ENCODE data around the gene MRPL52.
"Not testable (repeated sequence)": the region's sequence is repeated elsewhere in the genome, so short reads cannot be mapped to it uniquely, and the experiment has no call there.

The MRPL52 gene

GRCh38 chr14:22811722-22812121 is 18.0 kb upstream of the MRPL52 start:
- peak; percentile 54 for DNase-seq (ENCODE audit: low spot score)

- DNase-seq (ENCODE audit: low spot score) = no peak
Measured at GRCh38 chr14:22812744-22813143, 16.9 kb upstream of the MRPL52 start.

- no peak for DNase-seq (ENCODE audit: low spot score)
Measured at GRCh38 chr14:22813145-22813544, 16.5 kb upstream of the MRPL52 start.

- no peak for DNase-seq (ENCODE audit: low spot score)
Measured at GRCh38 chr14:22814373-22814772, 15.3 kb upstream of the MRPL52 start.

GRCh38 chr14:22814941-22815713 is 14.6 kb upstream of the MRPL52 start, which contains the start of gene SLC7A7:
Gene SLC7A7, minus strand, starts transcription at chr14:22815435. Its CDS starts 2,037 bp downstream, at chr14:22813398.
- no peak for DNase-seq (ENCODE audit: low spot score)

GRCh38 chr14:22819151-22819988 is 10.3 kb upstream of the MRPL52 start:
- DNase-seq (ENCODE audit: low spot score) = no peak

GRCh38 chr14:22820731-22821130 is 9.0 kb upstream of the MRPL52 start:
- no peak for DNase-seq (ENCODE audit: low spot score)

- no peak for DNase-seq (ENCODE audit: low spot score)
Measured at GRCh38 chr14:22821193-22822015, 8.3 kb upstream of the MRPL52 start.

GRCh38 chr14:22822016-22822570 is 7.6 kb upstream of the MRPL52 start:
- no peak for DNase-seq (ENCODE audit: low spot score)

- DNase-seq (ENCODE audit: low spot score) = peak; percentile 81
Measured at GRCh38 chr14:22822571-22823098, 7.1 kb upstream of the MRPL52 start.

- DNase-seq (ENCODE audit: low spot score) = no peak
Measured at GRCh38 chr14:22824711-22825359, 4.9 kb upstream of the MRPL52 start.

- not testable (repeated sequence) for DNase-seq (ENCODE audit: low spot score)
Measured at GRCh38 chr14:22829076-22829660, 519 bp upstream of the MRPL52 start.

- DNase-seq (ENCODE audit: low spot score) = no peak
Measured at GRCh38 chr14:22830443-22831010, 840 bp downstream of the MRPL52 start.

GRCh38 chr14:22835505-22835904 is 5.8 kb downstream of the MRPL52 start:
- DNase-seq (ENCODE audit: low spot score) = no peak

GRCh38 chr14:22836301-22837113 is 6.8 kb downstream of the MRPL52 start, which contains the start of gene MMP14:
Gene MMP14, plus strand, starts transcription at chr14:22836585. Its CDS starts 233 bp downstream, at chr14:22836818.
- DNase-seq (ENCODE audit: low spot score) = no peak

GRCh38 chr14:22837114-22837749 is 7.5 kb downstream of the MRPL52 start:
- DNase-seq (ENCODE audit: low spot score) = no peak

GRCh38 chr14:22837750-22838538 is 8.3 kb downstream of the MRPL52 start:
- no peak for DNase-seq (ENCODE audit: low spot score)

- DNase-seq (ENCODE audit: low spot score) = no peak
Measured at GRCh38 chr14:22838631-22839041, 8.9 kb downstream of the MRPL52 start.

All from germinal center (tissue), 1 donor.